H9 (cell line): ENCODE measurements around the gene PARP1. TPM values are rescaled to one million over a fixed set of nuclear protein-coding genes. Genes with fewer than 3 reads are reported as not detected.

Source experiments
- DNase-seq: peaks from one replicate; pipeline ENCODE4 v3.0.0-alpha.2; 2017
- H2AFZ ChIP-seq: one replicate; pipeline ENCODE4 v1.6.1; 2013; ENCODE audit warnings: mild to moderate bottlenecking, low read length, control low read depth, moderate library complexity
- H2AK5ac ChIP-seq: 2 replicates; pipeline ENCODE4 v1.6.1; 2013; ENCODE audit warnings: low read length, control low read depth, mixed read lengths; ENCODE audit not compliant: insufficient read length
- H2BK120ac ChIP-seq: one replicate; pipeline ENCODE4 v1.6.1; 2013; ENCODE audit warnings: low read depth, mild to moderate bottlenecking, low read length, control low read depth, inconsistent platforms; ENCODE audit not compliant: poor library complexity, severe bottlenecking
- H2BK12ac ChIP-seq: 2 replicates; pipeline ENCODE4 v1.6.1; 2013; ENCODE audit warnings: low read length, control low read depth, mixed read lengths, low read depth; ENCODE audit not compliant: insufficient read length
- H2BK15ac ChIP-seq: 2 replicates; pipeline ENCODE4 v1.6.1; 2013; ENCODE audit warnings: low read depth, low read length, control low read depth
- H2BK20ac ChIP-seq: one replicate; pipeline ENCODE4 v1.6.1; 2013; ENCODE audit warnings: low read depth, mild to moderate bottlenecking, low read length, control low read depth, inconsistent platforms; ENCODE audit not compliant: poor library complexity, severe bottlenecking
- H2BK5ac ChIP-seq: 2 replicates; pipeline ENCODE4 v1.6.1; 2013; ENCODE audit warnings: low read length, control low read depth, mixed read lengths; ENCODE audit not compliant: insufficient read length
- H3K14ac ChIP-seq: 2 replicates; pipeline ENCODE4 v1.6.1; 2013; ENCODE audit warnings: low read length, control low read depth; ENCODE audit not compliant: insufficient read depth
- H3K18ac ChIP-seq: 2 replicates; pipeline ENCODE4 v1.6.1; 2013; ENCODE audit warnings: low read depth, mild to moderate bottlenecking, mixed read lengths, low read length, control low read depth; ENCODE audit not compliant: insufficient read length
- H3K23ac ChIP-seq: 2 replicates; pipeline ENCODE4 v1.6.1; 2013; ENCODE audit warnings: low read length, control low read depth, mixed read lengths, low read depth; ENCODE audit not compliant: insufficient read length
- H3K23me2 ChIP-seq: 2 replicates; pipeline ENCODE4 v1.6.1; 2013; ENCODE audit warnings: low read depth, mild to moderate bottlenecking, mixed read lengths, low read length, control low read depth; ENCODE audit not compliant: insufficient read length, poor library complexity, severe bottlenecking
- H3K27ac ChIP-seq: 2 replicates; pipeline ENCODE4 v1.5.1; 2013; ENCODE audit warnings: low read length, control low read depth, mixed read lengths, low read depth; ENCODE audit not compliant: insufficient read length
- H3K27me3 ChIP-seq: 2 replicates; pipeline ENCODE4 v1.6.1; 2013; ENCODE audit warnings: low read length, control low read depth, inconsistent platforms; ENCODE audit not compliant: insufficient read depth
- H3K4ac ChIP-seq: 2 replicates; pipeline ENCODE4 v1.6.1; 2013; ENCODE audit warnings: low read depth, mild to moderate bottlenecking, control low read depth, inconsistent platforms, low read length, moderate library complexity
- H3K4me1 ChIP-seq: 2 replicates; pipeline ENCODE4 v1.6.1; 2013; ENCODE audit warnings: low read length, control low read depth, inconsistent platforms; ENCODE audit not compliant: insufficient read depth
- H3K4me2 ChIP-seq: 2 replicates; pipeline ENCODE4 v1.6.1; 2013; ENCODE audit warnings: low read length, control low read depth, mixed read lengths; ENCODE audit not compliant: insufficient read length, insufficient read depth
- H3K56ac ChIP-seq: 2 replicates; pipeline ENCODE4 v1.6.1; 2013; ENCODE audit warnings: low read depth, mild to moderate bottlenecking, mixed read lengths, low read length, control low read depth; ENCODE audit not compliant: insufficient read length
- H3K79me1 ChIP-seq: 2 replicates; pipeline ENCODE4 v1.6.1; 2013; ENCODE audit warnings: low read depth, mild to moderate bottlenecking, moderate library complexity, low read length, control low read depth, inconsistent platforms; ENCODE audit not compliant: insufficient read depth, poor library complexity, severe bottlenecking
- H3K79me2 ChIP-seq: 2 replicates; pipeline ENCODE4 v1.6.1; 2013; ENCODE audit warnings: low read length, control low read depth, inconsistent platforms; ENCODE audit not compliant: insufficient read depth
- H3K9ac ChIP-seq: 2 replicates; pipeline ENCODE4 v1.6.1; 2013; ENCODE audit warnings: low read length, control low read depth, mixed read lengths; ENCODE audit not compliant: insufficient read length; ENCODE audit errors: extremely low read depth
- H3K9me3 ChIP-seq: one replicate; pipeline ENCODE4 v1.6.1; 2013; ENCODE audit warnings: low read depth, low read length, inconsistent platforms; ENCODE audit not compliant: control insufficient read depth
- H3T11ph ChIP-seq: one replicate; pipeline ENCODE4 v1.6.1; 2013; ENCODE audit warnings: mild to moderate bottlenecking, low read length, control low read depth, inconsistent platforms
- H4K20me1 ChIP-seq: one replicate; pipeline ENCODE4 v1.6.1; 2013; ENCODE audit not compliant: control insufficient read depth, insufficient read length, insufficient read depth
- H4K5ac ChIP-seq: 2 replicates; pipeline ENCODE4 v1.6.1; 2013; ENCODE audit warnings: low read depth, mild to moderate bottlenecking, mixed read lengths, low read length, control low read depth; ENCODE audit not compliant: insufficient read length
- H4K8ac ChIP-seq: replicated peaks from 2 replicates; pipeline ENCODE4 v1.6.1; 2013; ENCODE audit warnings: low read length, control low read depth, mixed read lengths, low read depth; ENCODE audit not compliant: insufficient read length
- H4K91ac ChIP-seq: 2 replicates; pipeline ENCODE4 v1.6.1; 2013; ENCODE audit warnings: low read depth, mild to moderate bottlenecking, moderate library complexity, mixed read lengths, low read length, control low read depth; ENCODE audit not compliant: insufficient read length
- H3K27ac Mint-ChIP-seq, 3 experiments: 2 replicates in 2 of 3; 3 replicates in 1 of 3; pipeline ENCODE4 v1.8.0; 2020 to 2021; ENCODE audit warnings: mixed read lengths in 3 of 3, mild to moderate bottlenecking in 1 of 3, moderate library complexity in 1 of 3
- H3K27me3 Mint-ChIP-seq: 2 replicates; pipeline ENCODE4 v1.8.0; 2021; ENCODE audit warnings: low read depth, mild to moderate bottlenecking, moderate library complexity, mixed read lengths
- H3K36me3 Mint-ChIP-seq, 3 experiments: 2 replicates in 2 of 3; 3 replicates in 1 of 3; pipeline ENCODE4 v1.8.0; 2020 to 2021; ENCODE audit warnings: low read depth in 3 of 3, mixed read lengths in 3 of 3; ENCODE audit not compliant: insufficient read depth in 1 of 3
- H3K4me1 Mint-ChIP-seq, 2 experiments: 2 replicates each; pipeline ENCODE4 v1.8.0; 2020; ENCODE audit warnings: mixed read lengths in 2 of 2
- H3K4me3 Mint-ChIP-seq, 2 experiments: 2 replicates in 1 of 2; 3 replicates in 1 of 2; pipeline ENCODE4 v1.8.0; 2020 to 2021; ENCODE audit warnings: mild to moderate bottlenecking in 2 of 2, mixed read lengths in 2 of 2, moderate library complexity in 1 of 2
- H3K9me3 Mint-ChIP-seq, 2 experiments: 2 replicates in 1 of 2; 3 replicates in 1 of 2; pipeline ENCODE4 v1.8.0; 2020; ENCODE audit warnings: mild to moderate bottlenecking in 2 of 2, mixed read lengths in 2 of 2, moderate library complexity in 1 of 2
- WGBS: extraction: QIAGEN DNeasy Blood & Tissue Kit; methylation state at CpG from one replicate; pipeline ENCODE4 v1.1.7; 2013; ENCODE audit warnings: missing lambda C conversion rate, low lambda C conversion rate, mixed read lengths; ENCODE audit not compliant: insufficient read length; ENCODE audit errors: extremely low coverage; 5-methylcytosine and 5-hydroxymethylcytosine counted together
- total RNA-seq: library from RNA; stranded (reverse); gene quantifications from 2 replicates; pipeline ENCODE4 v1.2.1, GENCODE V29; 2021
- TF ChIP-seq, protein P1 (sequence below): fragments of 200-600 bp; sonication (generic); conservative IDR thresholded peaks from 3 replicates; pipeline ENCODE4 v1.8.0; 2021; ENCODE audit warnings: antibody characterized with exemption, mild to moderate bottlenecking

Gene PARP1
- total RNA-seq, 1 experiment from 2014 or later = 337 TPM

GRCh38 chr1:226400519-226401354 is 7.2 kb downstream of the PARP1 start:
- Histone ChIP-seq H3K56ac (no peak overlapping the region), H3K79me1 (peaks cover 16% of the 10 kb centered on the region), H4K20me1 (peaks cover 2% of the 10 kb centered on the region), H2AK5ac (no peak overlapping the region), H3K4me1 (peaks cover 15% of the 10 kb centered on the region), H2BK12ac (no peak overlapping the region), H3K18ac (no peak overlapping the region), H2BK15ac (no peak overlapping the region), H4K5ac (no peak overlapping the region), H2BK20ac (no peak overlapping the region), H3K4me2 (no peak overlapping the region), H2BK5ac (no peak overlapping the region), H2AFZ (no peak overlapping the region), H3K27ac (no peak overlapping the region), H3K23ac (no peak overlapping the region), H3K23me2 (peaks cover 3% of the 10 kb centered on the region), H3K27me3 (no peaks in the 10 kb centered on the region), H3T11ph (no peak overlapping the region), H3K14ac (no peak overlapping the region), H3K9ac (no peak overlapping the region), H4K8ac (no peak overlapping the region), H2BK120ac (no peak overlapping the region), H4K91ac (no peak overlapping the region), H3K4ac (no peak overlapping the region), H3K79me2 (peaks cover 41% of the 10 kb centered on the region; the same call in 1 of the 2 replicates), H3K9me3 (no peaks in the 10 kb centered on the region)
- no CpG with 5 or more reads among the region's 11 CpGs for WGBS
- Mint-ChIP-seq H3K27me3 (no peaks in the 10 kb centered on the region), H3K27ac (peak overlapping the region in 2 of 3 experiments; percentile 78 to 89; a peak in 5 of 7 replicates), H3K36me3 (peaks cover 48 to 70% (median 65%) of the 10 kb centered on the region in 3 experiments; a peak in 6 of 7 replicates), H3K4me1 (peaks cover 46 to 56% of the 10 kb centered on the region in 2 experiments), H3K9me3 (no peaks in the 10 kb centered on the region), H3K4me3 (no peak overlapping the region)
- DNase-seq = peak; percentile 18
- TF ChIP-seq, protein P1, sequence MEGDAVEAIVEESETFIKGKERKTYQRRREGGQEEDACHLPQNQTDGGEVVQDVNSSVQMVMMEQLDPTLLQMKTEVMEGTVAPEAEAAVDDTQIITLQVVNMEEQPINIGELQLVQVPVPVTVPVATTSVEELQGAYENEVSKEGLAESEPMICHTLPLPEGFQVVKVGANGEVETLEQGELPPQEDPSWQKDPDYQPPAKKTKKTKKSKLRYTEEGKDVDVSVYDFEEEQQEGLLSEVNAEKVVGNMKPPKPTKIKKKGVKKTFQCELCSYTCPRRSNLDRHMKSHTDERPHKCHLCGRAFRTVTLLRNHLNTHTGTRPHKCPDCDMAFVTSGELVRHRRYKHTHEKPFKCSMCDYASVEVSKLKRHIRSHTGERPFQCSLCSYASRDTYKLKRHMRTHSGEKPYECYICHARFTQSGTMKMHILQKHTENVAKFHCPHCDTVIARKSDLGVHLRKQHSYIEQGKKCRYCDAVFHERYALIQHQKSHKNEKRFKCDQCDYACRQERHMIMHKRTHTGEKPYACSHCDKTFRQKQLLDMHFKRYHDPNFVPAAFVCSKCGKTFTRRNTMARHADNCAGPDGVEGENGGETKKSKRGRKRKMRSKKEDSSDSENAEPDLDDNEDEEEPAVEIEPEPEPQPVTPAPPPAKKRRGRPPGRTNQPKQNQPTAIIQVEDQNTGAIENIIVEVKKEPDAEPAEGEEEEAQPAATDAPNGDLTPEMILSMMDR = no peak
